Fibroblast of the conjunctiva (primary cell): ENCODE results near the gene FGF14.
A peak's percentile ranks its signal among the peaks of the same experiment; 100 is the strongest.
"Not testable (repeated sequence)": the region's sequence is repeated elsewhere in the genome, so short reads cannot be mapped to it uniquely, and the experiment has no call there.

ENCODE experiments used
- DNase-seq: peaks from one replicate; pipeline ENCODE4 v3.0.0-alpha.2; 2010; ENCODE audit warnings: low read depth

The FGF14 gene

GRCh38 chr13:101866889-101867581 is 534.8 kb downstream of the FGF14 start:
- no peak for DNase-seq

GRCh38 chr13:101858860-101859259 is 543.0 kb downstream of the FGF14 start:
- no peak for DNase-seq

- no peak for DNase-seq
These were observed 555.1 kb downstream of the FGF14 start for GRCh38 chr13:101846701-101847100.

- DNase-seq: no peak
These were observed 555.6 kb downstream of the FGF14 start for GRCh38 chr13:101846249-101846648.

GRCh38 chr13:101845245-101846020 is 556.4 kb downstream of the FGF14 start:
- DNase-seq: no peak

GRCh38 chr13:101841698-101842097 is 560.1 kb downstream of the FGF14 start:
- no peak for DNase-seq

GRCh38 chr13:101838323-101838722 is 563.5 kb downstream of the FGF14 start:
- DNase-seq: peak; percentile 13

GRCh38 chr13:101837778-101838177 is 564.1 kb downstream of the FGF14 start:
- not testable (repeated sequence) for DNase-seq

- DNase-seq: no peak
These were observed 564.6 kb downstream of the FGF14 start for GRCh38 chr13:101837288-101837687.

- DNase-seq: no peak
These were observed 565.9 kb downstream of the FGF14 start for GRCh38 chr13:101835920-101836319.

GRCh38 chr13:101833671-101834070 is 568.2 kb downstream of the FGF14 start:
- DNase-seq: no peak

- DNase-seq: no peak
These were observed 571.8 kb downstream of the FGF14 start for GRCh38 chr13:101830035-101830434.

GRCh38 chr13:101829484-101829883 is 572.4 kb downstream of the FGF14 start:
- DNase-seq: no peak

- DNase-seq: no peak
These were observed 573.7 kb downstream of the FGF14 start for GRCh38 chr13:101828119-101828518.

GRCh38 chr13:101817898-101818297 is 584.0 kb downstream of the FGF14 start:
- DNase-seq: no peak

- no peak for DNase-seq
These were observed 590.0 kb downstream of the FGF14 start for GRCh38 chr13:101811881-101812280.

- DNase-seq: no peak
These were observed 590.5 kb downstream of the FGF14 start for GRCh38 chr13:101811284-101811839.

GRCh38 chr13:101799196-101799595 is 602.7 kb downstream of the FGF14 start:
- no peak for DNase-seq

GRCh38 chr13:101798437-101798836 is 603.4 kb downstream of the FGF14 start:
- DNase-seq: no peak

GRCh38 chr13:101795460-101795859 is 606.4 kb downstream of the FGF14 start:
- no peak for DNase-seq

- no peak for DNase-seq
These were observed 606.8 kb downstream of the FGF14 start for GRCh38 chr13:101795025-101795424.

GRCh38 chr13:101792189-101792588 is 609.7 kb downstream of the FGF14 start:
- DNase-seq: no peak

- DNase-seq: no peak
These were observed 616.0 kb downstream of the FGF14 start for GRCh38 chr13:101785858-101786257.
